Mononuclear cell (primary cell): ENCODE results near the gene ZNF302. TPM values are rescaled to one million over a fixed set of nuclear protein-coding genes. Genes with fewer than 3 reads are reported as not detected.

ENCODE experiments used
- H3K27me3 ChIP-seq: 2 replicates; pipeline ENCODE4 v1.6.0; 2011; ENCODE audit warnings: low read length, control low read depth; ENCODE audit not compliant: insufficient read depth
- H3K4me1 ChIP-seq: 2 replicates; pipeline ENCODE4 v1.5.1; 2011; ENCODE audit warnings: mild to moderate bottlenecking, low read length, control low read depth; ENCODE audit not compliant: insufficient read depth
- H3K4me3 ChIP-seq: 2 replicates; pipeline ENCODE4 v1.5.1; 2011; ENCODE audit warnings: mild to moderate bottlenecking, low read length, moderate library complexity
- H3K9me3 ChIP-seq: 2 replicates; pipeline ENCODE4 v1.5.1; 2011; ENCODE audit warnings: low read depth, mild to moderate bottlenecking, control low read depth, low read length
- total RNA-seq: library from RNA; depleted of rRNA; stranded (reverse); fragments of >200 nt; gene quantifications from one replicate; pipeline ENCODE4 v1.2.3, GENCODE V29; 2012

The ZNF302 gene
- total RNA-seq, 1 donor: 7.7 TPM

DNA sequence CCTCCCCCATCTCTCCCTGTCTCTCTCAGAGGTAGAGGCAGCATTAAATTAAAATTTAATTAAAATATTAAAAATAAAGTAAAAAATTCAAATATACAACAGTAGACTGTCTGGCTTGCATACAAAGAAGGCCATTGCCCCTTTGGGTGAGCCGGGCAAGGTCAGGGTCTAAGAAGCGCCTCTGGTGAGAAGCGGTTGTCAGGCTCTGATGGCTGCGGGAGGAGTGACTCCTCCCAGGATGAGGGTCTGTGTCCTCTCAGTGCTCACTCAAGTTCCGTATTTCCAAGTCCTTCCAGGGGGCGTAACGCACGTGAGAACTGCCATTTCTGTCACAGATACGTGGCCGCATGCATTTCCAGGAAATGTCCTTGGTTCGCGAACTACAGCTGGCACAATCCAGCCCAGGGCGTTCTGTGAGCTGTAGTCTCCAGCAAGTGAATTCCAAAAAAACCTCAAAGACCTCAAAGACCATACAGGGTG, 55.8 kb downstream of the ZNF302 start:
- peak overlapping the region; percentile 80 for H3K4me3 ChIP-seq
- no peaks in the 10 kb centered on the region for H3K27me3 ChIP-seq
- no peaks in the 10 kb centered on the region for H3K9me3 ChIP-seq
- peaks cover 21% of the 10 kb centered on the region for H3K4me1 ChIP-seq

DNA sequence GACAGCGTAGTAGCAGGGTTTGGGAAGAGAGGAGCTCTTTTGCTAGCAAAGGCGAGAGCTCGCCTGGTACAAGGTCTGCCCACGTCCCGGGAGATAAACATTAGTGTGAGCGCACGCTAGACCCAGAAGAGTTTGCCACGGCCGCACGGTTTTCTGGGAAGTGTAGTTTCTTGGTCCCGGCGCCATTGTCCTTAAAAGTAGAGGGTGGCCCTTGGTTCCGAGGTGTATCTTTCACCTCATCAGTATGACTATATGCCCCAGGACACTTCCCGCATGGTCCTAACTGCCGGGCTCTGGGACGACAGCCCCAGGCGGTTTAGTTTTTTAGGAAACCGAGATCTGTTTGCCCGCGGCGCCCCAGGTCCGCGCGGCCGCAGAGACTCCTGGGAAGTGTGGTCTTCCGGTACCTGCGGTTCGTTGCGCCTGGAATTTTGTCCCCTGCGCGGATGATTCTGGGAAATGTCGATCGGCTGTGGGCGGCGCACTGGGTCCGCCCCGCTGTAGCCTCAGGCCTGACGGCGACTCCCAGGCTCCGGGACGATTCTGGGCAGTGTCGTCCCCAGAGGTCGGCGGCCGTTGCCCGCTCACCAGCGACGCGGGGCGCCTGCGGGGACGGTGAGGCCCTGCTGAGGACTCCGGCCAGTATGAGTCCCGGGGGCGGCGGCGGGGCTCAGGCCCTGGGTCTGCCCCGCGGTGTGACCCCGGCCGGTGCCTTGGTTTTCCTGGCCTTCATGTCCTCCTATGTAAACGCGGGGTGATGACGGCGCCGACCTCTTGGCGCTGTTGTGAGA, 56.5 kb downstream of the ZNF302 start, which contains the start of gene ZNF181:
ZNF181 (plus strand) TSS at position 498 of the 791 bp plus-strand sequence. CDS start 795 bp downstream, outside the sequence.
- Histone ChIP-seq H3K27me3 (no peaks in the 10 kb centered on the region), H3K4me3 (peak within 1 kb of the TSS; percentile 80), H3K4me1 (peaks cover 21% of the 10 kb centered on the region), H3K9me3 (peaks cover under 1% of the 10 kb centered on the region)

DNA sequence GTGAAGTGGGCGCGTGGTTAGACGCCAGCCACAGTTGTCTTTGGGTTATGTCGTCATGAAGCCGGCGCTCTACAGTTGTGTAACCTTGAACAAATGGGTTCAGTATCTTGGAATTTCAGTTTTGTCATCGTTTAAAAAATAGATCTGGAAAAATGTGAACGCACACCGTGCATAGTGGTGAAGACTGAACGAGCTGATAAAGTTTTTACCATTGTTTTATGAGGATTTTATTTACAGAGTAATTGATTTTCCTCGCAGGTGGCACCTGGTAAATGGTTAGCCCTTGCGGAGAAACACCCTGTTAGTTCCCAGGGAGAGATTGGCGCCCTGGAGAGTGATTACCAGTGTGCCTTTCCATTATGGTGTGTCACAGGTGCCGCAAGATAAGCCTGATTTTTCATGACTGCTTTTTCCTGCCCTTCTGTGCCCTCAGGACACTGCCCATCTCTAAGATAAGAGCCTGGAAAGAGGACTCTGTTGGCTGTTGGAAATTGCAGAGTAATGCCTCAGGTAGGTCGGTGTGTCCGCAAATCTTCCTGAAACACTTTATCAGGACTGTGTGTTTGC, 57.1 kb downstream of the ZNF302 start:
- Histone ChIP-seq H3K4me3 (peak overlapping the region; percentile 80), H3K9me3 (peaks cover 7% of the 10 kb centered on the region), H3K27me3 (no peaks in the 10 kb centered on the region), H3K4me1 (peaks cover 21% of the 10 kb centered on the region)

Other genes starting within 250 kb of the ZNF302 start
- gene UBA2, start 249.3 kb upstream of the ZNF302 start, total RNA-seq: 104 TPM
- 0.31 TPM for gene WTIP, start 195.9 kb upstream of the ZNF302 start, total RNA-seq
- gene SCGB2B2, start 519 bp upstream of the ZNF302 start, total RNA-seq: 0.10 TPM
- 5.6 TPM for gene ZNF181, start 56.6 kb downstream of the ZNF302 start, total RNA-seq
- 2.3 TPM for gene ZNF599, start 95.5 kb downstream of the ZNF302 start, total RNA-seq
- 2.3 TPM for gene ZNF30, start 249.2 kb downstream of the ZNF302 start, total RNA-seq